Stimulated activated CD4-positive, alpha-beta T cell treated with anti-CD3 and anti-CD28 coated beads, Interleukin-1b, Interleukin-23, amount 100 ng/mL, for 1 hour (primary cell): ENCODE data around the gene ATP5PO.
"Not testable (repeated sequence)": the region's sequence is repeated elsewhere in the genome, so short reads cannot be mapped to it uniquely, and the experiment has no call there.

Experiments
- DNase-seq, 2 donors: peaks; one replicate each; pipeline ENCODE4 v3.0.0-alpha.2; 2020; ENCODE audit warnings: low read depth in 2 of 2

ATP5PO gene

GRCh38 chr21:33869873-33870272 is 45.7 kb downstream of the ATP5PO start:
- no peak for DNase-seq

- not testable (repeated sequence) for DNase-seq
Measured at GRCh38 chr21:33867868-33868267, 47.7 kb downstream of the ATP5PO start.

DNA sequence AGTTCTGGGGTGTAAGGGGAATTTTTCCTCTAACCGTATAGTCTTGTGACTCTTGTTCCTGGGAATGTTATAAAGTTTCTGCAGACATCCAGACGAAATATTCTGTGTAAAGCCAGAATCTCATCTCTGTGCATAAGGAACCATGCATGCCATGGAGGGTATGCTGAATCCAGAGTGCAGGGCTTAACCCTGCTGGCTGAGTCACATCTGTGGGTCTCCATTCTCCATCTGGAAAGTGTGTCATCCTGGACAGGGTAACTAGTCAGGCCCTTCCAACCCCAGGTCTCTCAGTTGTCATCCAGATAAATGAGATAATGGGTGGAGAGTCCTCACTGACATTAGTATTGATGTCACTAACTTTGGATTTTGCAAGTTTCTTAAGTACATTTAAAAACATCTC is 48.8 kb downstream of the ATP5PO start:
- DNase-seq = no peak

- no peak for DNase-seq
Measured at GRCh38 chr21:33865996-33866575, 49.5 kb downstream of the ATP5PO start.

GRCh38 chr21:33865176-33865575 is 50.4 kb downstream of the ATP5PO start:
- DNase-seq = no peak

DNA sequence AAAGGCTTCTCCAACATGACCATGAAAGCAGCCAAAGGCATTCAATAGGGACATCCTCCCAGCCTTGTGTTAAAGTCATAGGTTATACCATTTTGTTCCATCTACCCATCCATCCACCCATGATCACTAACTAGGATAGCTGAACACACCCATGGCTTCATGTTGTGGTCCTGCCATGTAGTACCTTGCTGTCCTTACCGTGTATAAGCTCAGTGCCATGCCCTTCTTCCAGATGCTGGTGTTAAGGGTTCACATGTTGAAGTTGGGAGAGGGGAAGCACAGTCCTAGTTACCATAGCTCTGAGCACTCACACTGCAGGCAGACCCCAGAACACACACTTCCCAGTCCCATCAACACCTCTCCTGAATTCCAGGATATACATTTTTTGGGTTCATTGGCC is 51.5 kb downstream of the ATP5PO start:
- DNase-seq = no peak

DNA sequence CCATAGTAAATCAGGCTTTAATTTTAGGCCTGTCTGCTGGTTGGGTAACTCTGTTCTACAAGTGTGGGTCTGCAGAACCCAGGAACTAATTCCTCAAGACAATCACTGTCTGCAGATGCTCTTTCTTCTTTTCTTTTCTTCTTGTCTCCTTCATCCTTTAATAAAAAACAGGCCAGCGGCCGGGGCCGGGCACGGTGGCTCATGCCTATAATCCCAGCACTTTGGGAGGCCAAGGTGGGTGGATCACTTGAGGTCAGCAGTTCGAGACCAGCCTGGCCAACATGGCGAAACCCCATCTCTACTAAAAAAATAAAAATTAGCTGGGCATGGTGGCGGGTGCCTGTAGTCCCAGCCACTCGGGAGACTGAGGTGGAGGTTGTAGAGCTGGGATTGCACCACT is 52.4 kb downstream of the ATP5PO start:
- DNase-seq = not testable (repeated sequence)

- DNase-seq = no peak
Measured at GRCh38 chr21:33861125-33861524, 54.5 kb downstream of the ATP5PO start.

DNA sequence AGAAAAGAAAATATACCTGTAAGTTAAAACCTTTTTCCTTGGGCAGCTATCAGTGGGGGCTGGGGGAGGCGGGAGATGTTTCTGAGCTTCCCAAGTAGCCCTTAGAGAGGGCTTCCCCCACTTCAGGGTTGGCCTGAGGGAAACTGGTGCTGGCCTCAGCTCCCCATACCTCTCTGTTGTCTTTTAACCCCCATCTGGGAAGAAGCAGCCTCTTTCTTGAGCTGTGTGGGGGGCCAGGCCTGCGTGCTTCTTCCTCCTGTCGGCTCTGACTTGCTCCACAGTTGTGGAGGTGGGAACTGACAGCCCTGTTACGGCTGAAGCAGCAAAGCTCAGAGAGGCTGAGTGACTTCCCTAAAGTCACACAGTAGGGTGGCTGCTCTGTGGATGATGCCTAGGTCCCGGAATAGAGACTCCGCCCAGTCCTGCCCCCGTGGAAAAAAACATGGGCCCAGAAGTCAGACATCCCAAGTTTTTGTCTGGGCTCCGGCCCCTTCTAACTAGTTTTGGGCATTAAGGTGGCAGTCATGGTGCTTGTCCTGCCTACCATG is 55.2 kb downstream of the ATP5PO start:
- no peak for DNase-seq

- no peak for DNase-seq
Measured at GRCh38 chr21:33859373-33860102, 56.1 kb downstream of the ATP5PO start.

DNA sequence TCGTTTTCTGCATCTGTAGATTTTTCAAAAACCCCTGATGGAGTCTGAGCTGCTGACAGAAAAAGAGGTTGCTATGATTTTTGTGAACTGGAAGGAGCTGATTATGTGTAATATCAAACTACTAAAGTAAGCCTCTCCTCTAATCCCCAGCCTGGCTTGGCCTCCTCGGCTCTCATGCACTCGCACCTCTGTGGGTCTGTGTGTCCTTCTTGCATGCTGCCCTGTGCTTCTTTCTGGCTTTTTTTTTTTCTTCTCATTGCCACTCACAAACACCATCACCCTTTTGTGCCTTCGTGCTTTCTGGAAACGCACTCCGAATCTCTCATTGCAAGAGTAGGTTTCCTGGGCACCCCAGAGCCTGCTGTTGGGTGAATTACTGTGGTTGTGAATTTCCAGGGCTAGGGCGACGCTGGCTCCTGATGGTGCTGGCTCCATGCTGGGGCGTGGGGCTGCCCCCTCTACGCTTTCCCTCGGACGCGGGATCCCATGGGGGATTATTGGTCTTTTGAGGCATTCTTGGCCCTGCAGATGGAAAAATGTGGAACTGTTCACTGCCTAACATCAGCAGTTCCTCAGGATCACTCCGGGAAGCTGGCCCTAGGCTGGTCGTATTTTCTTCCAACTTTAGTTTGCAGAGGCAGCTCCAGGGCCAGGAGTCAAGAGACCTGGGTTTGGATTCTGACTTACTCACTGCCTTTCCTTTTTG is 56.8 kb downstream of the ATP5PO start:
- DNase-seq = no peak

DNA sequence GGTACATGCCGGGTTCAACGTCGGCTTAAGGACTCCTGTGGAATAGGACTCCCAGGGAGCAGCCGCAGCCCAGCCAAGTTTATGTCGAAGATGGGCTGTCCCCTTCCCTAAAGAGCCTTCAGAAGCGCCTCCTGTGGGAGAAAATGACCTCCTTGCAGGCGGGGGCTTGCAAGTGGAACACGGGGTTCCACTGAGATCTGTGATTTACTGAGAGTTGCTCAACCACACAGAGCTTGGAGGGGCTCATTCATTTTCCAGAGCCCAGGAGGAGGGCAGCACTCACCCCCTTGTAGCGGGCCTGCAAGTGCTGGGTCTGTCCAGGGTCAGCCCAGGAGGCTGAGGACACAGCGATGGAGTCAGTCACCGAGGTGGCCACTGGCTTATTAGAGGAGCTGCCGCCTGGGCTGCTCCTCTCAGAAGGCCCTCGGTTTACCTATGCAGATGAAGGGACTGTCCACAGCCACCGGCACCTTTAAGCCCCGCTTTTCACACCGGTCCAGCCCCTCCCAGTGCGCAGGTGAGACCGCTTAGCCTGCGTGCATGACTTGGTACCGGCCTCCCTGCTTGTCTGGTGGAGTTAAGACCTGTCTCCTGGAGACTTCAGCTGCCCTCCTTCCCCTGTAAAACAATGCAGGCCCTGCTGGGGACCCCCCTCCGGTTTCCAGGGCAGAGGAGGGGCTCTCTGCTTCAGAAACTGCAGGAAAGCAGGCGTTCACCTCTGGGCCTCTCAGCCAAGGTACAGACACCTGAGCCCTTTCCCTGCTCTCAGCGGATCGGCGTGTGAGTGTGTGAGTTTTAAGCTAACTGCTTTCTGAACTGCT is 57.5 kb downstream of the ATP5PO start:
- no peak for DNase-seq

GRCh38 chr21:33856893-33857527 is 58.6 kb downstream of the ATP5PO start:
- DNase-seq = no peak

GRCh38 chr21:33855190-33855589 is 60.4 kb downstream of the ATP5PO start:
- DNase-seq = no peak

GRCh38 chr21:33854604-33855003 is 61.0 kb downstream of the ATP5PO start:
- no peak for DNase-seq
